ENCODE results near the gene TOP2B.

The TOP2B gene

DNA sequence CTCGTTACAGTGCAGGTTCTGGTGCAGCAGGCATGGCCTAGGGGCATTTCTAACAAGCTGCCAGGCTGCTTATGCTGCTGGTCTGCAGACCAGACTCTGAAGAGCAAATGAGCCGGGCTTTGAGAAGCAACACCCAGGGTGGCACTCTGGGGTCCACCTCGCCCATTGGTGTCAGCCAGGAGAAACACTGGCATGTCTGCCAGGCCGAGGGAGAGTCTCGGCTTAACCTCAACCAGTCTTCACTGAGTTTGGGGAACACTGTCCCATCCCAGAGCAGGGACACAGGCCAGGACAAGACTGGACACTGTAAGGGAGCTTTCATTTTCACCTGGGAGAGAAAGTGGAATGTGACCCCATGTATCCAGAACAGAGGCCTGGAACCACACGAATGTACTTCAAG is 93.4 kb downstream of the TOP2B start:
- peaks cover 10% of the 10 kb centered on the region for H3K27me3 Mint-ChIP-seq
- H3K27ac Mint-ChIP-seq (ENCODE audit: low read depth): no peak overlapping the region
- ATAC-seq (replicated peaks; ENCODE audit: extremely low read depth, poor library complexity, severe bottlenecking): no peak
- no peaks in the 10 kb centered on the region for H3K4me1 Mint-ChIP-seq
- H3K36me3 Mint-ChIP-seq (ENCODE audit: insufficient read depth): no peaks in the 10 kb centered on the region
- H3K4me3 Mint-ChIP-seq: no peak overlapping the region
- no peaks in the 10 kb centered on the region for H3K9me3 Mint-ChIP-seq
- DNase-seq (ENCODE audit: low spot score in 2 of 2): no peak

DNA sequence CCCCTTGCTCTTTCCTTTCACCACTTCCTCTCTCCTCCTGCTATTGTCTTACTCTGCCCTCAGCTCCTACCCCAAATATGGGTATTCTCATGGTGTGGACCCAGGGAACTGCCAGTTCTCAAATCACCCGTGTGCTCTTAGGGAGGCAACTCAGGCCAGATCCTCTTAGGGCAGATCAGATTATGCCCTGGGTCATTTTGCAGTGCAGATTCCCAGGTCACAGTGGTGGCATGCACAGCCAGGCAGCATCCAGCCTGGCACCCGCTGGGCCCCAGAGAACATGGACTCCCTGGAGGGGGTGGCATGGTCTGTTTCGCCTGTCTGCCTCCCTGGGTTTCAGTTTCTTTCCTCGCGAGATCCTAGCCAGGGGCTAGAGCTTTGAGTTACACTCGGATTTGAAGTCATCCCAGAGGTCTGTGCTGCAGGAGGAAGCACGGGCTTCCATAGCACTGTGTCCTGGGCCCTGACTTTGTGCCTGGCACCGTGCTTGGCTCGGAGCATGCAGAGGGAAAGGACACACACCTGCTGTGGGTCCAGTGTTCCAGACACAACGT is 96.1 kb downstream of the TOP2B start:
- H3K36me3 Mint-ChIP-seq (ENCODE audit: insufficient read depth): peaks cover 2% of the 10 kb centered on the region
- H3K9me3 Mint-ChIP-seq: no peaks in the 10 kb centered on the region
- H3K4me1 Mint-ChIP-seq: no peaks in the 10 kb centered on the region
- peaks cover 26% of the 10 kb centered on the region for H3K27me3 Mint-ChIP-seq
- no peak overlapping the region for H3K4me3 Mint-ChIP-seq
- DNase-seq (ENCODE audit: low spot score in 2 of 2) (no peak), ATAC-seq (replicated peaks; ENCODE audit: extremely low read depth, poor library complexity, severe bottlenecking) (no peak)
- H3K27ac Mint-ChIP-seq (ENCODE audit: low read depth): no peak overlapping the region

DNA sequence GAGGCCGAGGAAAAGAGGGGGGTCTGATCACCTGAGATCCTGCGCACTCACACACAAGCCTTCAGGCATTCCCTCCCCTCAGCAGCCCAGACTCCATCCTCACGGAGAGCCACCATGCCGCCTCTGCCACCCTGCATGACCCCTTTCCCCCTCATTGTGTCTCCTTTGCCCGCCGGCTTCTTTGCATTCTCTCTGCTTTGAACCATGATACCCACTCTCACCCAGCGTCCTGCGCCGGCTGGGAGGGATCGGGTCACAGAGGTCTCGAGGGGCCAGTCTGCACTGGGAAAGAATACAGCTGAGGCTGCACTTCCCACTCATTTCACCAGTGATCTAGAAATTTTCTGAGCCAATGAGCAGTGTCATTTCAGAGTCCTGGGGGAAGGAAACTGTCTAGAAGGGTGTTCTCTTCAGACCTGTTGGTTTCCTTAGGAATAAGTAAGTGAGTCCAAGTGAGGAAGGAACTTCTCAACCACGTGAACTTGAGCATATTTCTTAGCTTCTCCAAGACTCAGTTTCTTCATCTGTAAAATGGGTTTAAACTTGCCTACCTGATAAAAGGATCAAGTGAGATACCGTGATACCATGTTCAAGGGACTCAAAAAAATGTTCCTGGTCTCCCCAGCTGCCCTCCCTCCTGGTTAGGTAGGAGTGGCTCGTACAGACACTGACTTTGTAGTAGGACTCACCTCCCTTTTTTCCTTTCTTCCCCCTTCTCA is 96.7 kb downstream of the TOP2B start:
- Mint-ChIP-seq H3K27me3 (peaks cover 20% of the 10 kb centered on the region), H3K4me1 (no peaks in the 10 kb centered on the region), H3K4me3 (no peak overlapping the region), H3K36me3 (ENCODE audit: insufficient read depth) (peaks cover 2% of the 10 kb centered on the region), H3K27ac (ENCODE audit: low read depth) (no peak overlapping the region), H3K9me3 (no peaks in the 10 kb centered on the region)
- ATAC-seq (replicated peaks; ENCODE audit: extremely low read depth, poor library complexity, severe bottlenecking): no peak
- no peak for DNase-seq (ENCODE audit: low spot score in 2 of 2)

DNA sequence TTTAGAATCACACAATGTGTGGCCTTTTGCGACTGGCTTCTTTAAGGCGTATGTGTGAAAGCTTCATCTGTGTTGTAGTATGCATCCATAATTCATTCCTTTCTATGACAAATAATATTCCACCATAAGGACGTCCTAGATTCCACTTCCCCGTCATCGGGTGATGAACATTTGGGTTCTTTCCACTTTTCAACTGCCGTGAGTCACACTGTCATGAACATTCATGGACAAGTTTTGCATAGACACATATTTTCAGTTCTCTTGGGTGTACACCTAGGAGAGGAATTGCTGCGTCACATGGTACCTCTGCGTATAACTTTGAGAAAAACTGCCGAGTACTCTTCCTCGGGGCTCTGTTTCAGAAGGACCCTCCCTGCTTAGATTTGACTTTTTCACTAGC is 97.3 kb downstream of the TOP2B start:
- Mint-ChIP-seq H3K4me1 (no peaks in the 10 kb centered on the region), H3K9me3 (no peaks in the 10 kb centered on the region), H3K27me3 (peaks cover 16% of the 10 kb centered on the region), H3K36me3 (ENCODE audit: insufficient read depth) (peaks cover 2% of the 10 kb centered on the region), H3K4me3 (no peak overlapping the region), H3K27ac (ENCODE audit: low read depth) (no peak overlapping the region)
- ATAC-seq (replicated peaks; ENCODE audit: extremely low read depth, poor library complexity, severe bottlenecking) (no peak), DNase-seq (ENCODE audit: low spot score in 2 of 2) (no peak)

DNA sequence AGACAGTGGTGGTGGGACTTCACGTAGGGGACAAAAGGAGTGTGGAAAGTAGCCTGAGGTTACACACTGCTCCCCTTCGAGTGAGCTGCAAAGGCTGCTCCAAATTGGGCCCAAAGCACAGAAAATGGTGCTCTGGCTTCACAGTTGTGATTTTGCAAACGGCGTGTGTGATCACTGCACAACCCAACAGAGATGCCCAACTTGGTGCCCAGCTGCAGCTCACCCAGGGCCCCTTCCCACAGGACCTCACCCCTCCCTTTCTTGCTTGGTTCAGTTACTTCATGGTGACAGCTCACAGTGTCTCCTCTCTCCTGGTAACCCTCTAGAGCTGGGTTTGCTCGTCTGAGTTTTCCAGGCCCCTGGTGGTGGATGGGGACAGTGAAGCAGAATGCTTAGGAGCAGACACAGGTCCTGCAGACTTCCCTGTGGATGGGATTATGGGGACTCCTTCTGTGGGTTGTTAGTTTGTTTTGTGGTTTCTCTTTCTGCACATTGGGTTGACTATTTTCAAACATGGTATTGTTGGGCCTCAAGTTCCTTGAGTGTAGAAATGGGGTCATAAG is 98.3 kb downstream of the TOP2B start:
- DNase-seq (ENCODE audit: low spot score in 2 of 2): no peak
- Mint-ChIP-seq H3K27me3 (peaks cover 16% of the 10 kb centered on the region), H3K27ac (ENCODE audit: low read depth) (no peak overlapping the region), H3K4me1 (no peaks in the 10 kb centered on the region), H3K4me3 (no peak overlapping the region), H3K36me3 (ENCODE audit: insufficient read depth) (peaks cover 2% of the 10 kb centered on the region), H3K9me3 (no peaks in the 10 kb centered on the region)
- no peak for ATAC-seq (replicated peaks; ENCODE audit: extremely low read depth, poor library complexity, severe bottlenecking)

DNA sequence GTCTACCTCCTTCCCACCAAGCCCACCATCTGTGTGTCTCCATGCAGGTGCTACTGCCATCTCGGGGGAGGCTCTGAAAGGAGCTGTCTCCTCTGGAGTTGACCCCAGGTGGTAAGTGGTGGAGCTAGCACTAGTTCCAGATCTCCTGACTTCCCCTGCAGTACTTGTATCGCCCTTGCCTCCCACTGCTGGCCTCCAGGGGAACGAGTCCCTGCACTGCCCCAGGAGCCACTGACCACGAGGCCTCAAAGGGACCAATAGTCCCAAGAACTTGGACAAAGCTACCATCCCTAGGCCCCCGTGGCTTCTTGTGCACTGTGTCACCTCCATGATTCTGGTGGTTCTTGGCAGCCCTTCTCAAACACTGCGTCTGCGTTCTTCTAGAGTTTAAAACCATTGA is 98.9 kb downstream of the TOP2B start:
- H3K36me3 Mint-ChIP-seq (ENCODE audit: insufficient read depth): peaks cover 2% of the 10 kb centered on the region
- no peak overlapping the region for H3K4me3 Mint-ChIP-seq
- ATAC-seq (replicated peaks; ENCODE audit: extremely low read depth, poor library complexity, severe bottlenecking) (no peak), DNase-seq (ENCODE audit: low spot score in 2 of 2) (no peak)
- no peaks in the 10 kb centered on the region for H3K4me1 Mint-ChIP-seq
- peaks cover 16% of the 10 kb centered on the region for H3K27me3 Mint-ChIP-seq
- H3K27ac Mint-ChIP-seq (ENCODE audit: low read depth): no peak overlapping the region
- no peaks in the 10 kb centered on the region for H3K9me3 Mint-ChIP-seq

DNA sequence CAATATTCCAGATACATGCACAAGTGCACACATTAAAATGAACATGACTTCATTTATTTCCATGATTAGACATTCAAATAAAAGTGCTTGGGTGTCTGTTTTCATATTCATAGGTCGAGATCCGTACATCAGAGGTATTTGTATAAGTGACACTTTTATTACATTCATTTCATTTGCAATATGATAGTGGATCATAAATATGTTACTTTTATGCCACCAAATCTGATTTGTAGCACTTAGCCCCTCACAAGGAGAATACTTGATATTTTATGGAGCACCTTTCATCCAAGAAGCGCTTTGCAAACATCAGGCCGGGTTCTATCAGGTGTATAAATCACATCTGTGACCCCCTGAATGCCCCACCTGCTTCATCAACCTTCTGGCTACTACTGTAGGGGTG is 100.6 kb downstream of the TOP2B start:
- no peak for ATAC-seq (replicated peaks; ENCODE audit: extremely low read depth, poor library complexity, severe bottlenecking)
- no peaks in the 10 kb centered on the region for H3K9me3 Mint-ChIP-seq

DNA sequence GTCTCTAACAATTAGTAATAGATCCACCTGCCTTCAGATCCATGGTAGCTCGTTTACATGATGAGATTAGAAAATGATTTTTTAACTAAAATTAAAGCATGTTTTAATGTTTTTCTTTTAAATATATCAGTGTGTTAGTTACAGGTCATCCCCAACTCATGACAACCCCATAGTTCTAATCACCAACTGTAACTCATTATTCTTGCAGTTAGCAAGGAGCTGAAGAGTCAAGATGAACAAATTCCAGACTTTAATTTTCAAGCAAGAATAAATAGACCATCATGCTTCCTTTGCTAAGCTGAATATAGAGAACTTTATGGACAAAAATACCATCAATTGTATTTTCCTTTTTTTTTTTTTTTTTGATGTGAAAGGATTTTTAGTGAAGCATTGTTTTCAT is 101.1 kb downstream of the TOP2B start:
- Mint-ChIP-seq H3K9me3 (no peaks in the 10 kb centered on the region), H3K36me3 (ENCODE audit: insufficient read depth) (peaks cover 2% of the 10 kb centered on the region), H3K4me1 (no peaks in the 10 kb centered on the region), H3K27me3 (peaks cover 16% of the 10 kb centered on the region), H3K4me3 (no peak overlapping the region), H3K27ac (ENCODE audit: low read depth) (no peak overlapping the region)
- ATAC-seq (replicated peaks; ENCODE audit: extremely low read depth, poor library complexity, severe bottlenecking) (no peak), DNase-seq (ENCODE audit: low spot score in 2 of 2) (no peak)

More for the DNA sequence above, 100.6 kb downstream of the TOP2B start:
- peaks cover 16% of the 10 kb centered on the region for H3K27me3 Mint-ChIP-seq
- H3K4me1 Mint-ChIP-seq: no peaks in the 10 kb centered on the region
- DNase-seq (ENCODE audit: low spot score in 2 of 2): no peak
- no peak overlapping the region for H3K4me3 Mint-ChIP-seq
- H3K27ac Mint-ChIP-seq (ENCODE audit: low read depth): no peak overlapping the region
- H3K36me3 Mint-ChIP-seq (ENCODE audit: insufficient read depth): peaks cover 2% of the 10 kb centered on the region

DNA sequence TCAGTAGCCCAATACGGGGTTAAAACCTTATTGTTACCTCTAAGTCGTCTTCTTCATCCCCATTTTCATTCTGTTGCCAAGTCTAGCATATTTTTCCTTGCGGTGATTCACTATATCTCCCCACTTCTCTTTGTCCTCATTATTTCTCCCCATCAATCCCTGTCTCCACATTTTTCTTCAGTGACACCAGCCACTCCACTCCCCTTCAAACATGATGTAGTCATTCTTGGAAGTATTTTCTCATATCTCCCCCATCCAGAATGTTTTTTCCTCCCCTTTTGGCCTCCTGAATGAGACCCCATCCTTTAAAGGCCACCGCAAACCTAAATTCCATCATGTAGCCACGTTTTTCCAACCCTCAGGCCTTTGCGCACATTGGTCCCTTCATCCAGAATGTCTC is 105.9 kb downstream of the TOP2B start:
- H3K4me1 Mint-ChIP-seq: no peaks in the 10 kb centered on the region
- ATAC-seq (replicated peaks; ENCODE audit: extremely low read depth, poor library complexity, severe bottlenecking) (no peak), DNase-seq (ENCODE audit: low spot score in 2 of 2) (no peak)
- H3K27me3 Mint-ChIP-seq: peaks cover 6% of the 10 kb centered on the region
- no peaks in the 10 kb centered on the region for H3K9me3 Mint-ChIP-seq
- H3K36me3 Mint-ChIP-seq (ENCODE audit: insufficient read depth): no peaks in the 10 kb centered on the region
- H3K4me3 Mint-ChIP-seq: no peak overlapping the region
- H3K27ac Mint-ChIP-seq (ENCODE audit: low read depth): no peak overlapping the region

DNA sequence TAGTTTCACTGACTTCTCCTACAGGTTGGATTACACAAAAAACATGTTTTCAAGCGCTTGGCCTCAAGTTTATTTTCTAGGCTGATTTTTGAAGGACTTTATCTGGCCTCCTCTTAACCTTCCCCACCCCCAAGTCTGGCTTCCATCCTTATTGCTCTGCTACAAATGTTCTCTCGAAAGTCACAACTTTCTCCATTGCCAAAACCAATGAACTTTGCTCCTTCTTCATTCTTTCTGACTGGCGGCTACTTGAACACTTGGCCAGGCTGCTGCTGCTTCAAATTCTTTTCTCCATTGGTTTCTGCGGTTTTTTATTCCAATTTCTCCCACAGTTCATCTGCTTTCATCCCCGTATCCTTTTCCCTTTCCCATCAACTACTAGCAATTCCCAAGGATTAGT is 106.6 kb downstream of the TOP2B start:
- Mint-ChIP-seq H3K27ac (ENCODE audit: low read depth) (no peak overlapping the region), H3K27me3 (peaks cover 6% of the 10 kb centered on the region), H3K4me3 (no peak overlapping the region), H3K9me3 (no peaks in the 10 kb centered on the region), H3K36me3 (ENCODE audit: insufficient read depth) (no peaks in the 10 kb centered on the region), H3K4me1 (no peaks in the 10 kb centered on the region)
- DNase-seq (ENCODE audit: low spot score in 2 of 2) (no peak), ATAC-seq (replicated peaks; ENCODE audit: extremely low read depth, poor library complexity, severe bottlenecking) (no peak)

DNA sequence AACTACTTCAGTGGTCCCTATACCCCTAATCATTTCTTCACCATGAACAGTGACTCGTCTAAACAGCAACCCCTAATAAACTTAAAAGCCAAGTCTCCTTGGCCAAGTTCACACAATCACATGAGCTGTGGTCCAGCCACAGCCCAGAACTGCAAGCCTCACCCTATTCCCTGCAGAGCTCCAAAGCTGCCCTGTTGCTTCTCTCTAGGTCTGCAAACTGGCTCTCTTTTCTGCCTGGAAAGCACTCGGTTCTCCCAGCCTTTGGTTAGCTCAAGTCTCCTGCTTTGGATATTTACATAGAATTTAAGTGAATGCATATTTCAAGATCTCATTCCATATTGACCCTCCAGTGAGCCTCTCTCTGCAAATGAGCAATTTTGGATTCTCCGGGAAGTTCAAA is 107.0 kb downstream of the TOP2B start:
- no peak for DNase-seq (ENCODE audit: low spot score in 2 of 2)
- Mint-ChIP-seq H3K36me3 (ENCODE audit: insufficient read depth) (no peaks in the 10 kb centered on the region), H3K4me3 (no peak overlapping the region), H3K27ac (ENCODE audit: low read depth) (no peak overlapping the region), H3K9me3 (no peaks in the 10 kb centered on the region), H3K4me1 (no peaks in the 10 kb centered on the region), H3K27me3 (peaks cover 6% of the 10 kb centered on the region)
- no peak for ATAC-seq (replicated peaks; ENCODE audit: extremely low read depth, poor library complexity, severe bottlenecking)

DNA sequence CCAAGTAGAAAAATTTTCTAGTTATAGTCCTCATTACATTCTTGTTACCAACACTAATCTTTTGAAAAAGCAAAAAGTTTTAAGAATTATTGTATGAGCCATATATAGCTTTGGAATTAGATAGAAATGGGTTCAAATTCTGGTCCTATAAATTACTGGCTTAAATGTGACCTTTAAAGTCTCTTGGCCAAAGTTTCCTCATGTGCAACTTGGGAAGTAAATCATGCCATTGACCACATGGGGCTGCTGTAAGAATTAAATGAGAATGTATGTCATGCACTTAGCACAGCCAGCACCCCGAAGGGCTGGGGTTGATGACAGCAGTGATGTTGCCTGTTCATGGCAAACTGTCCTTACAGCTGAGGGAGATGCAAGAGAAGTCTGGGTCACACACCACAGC is 108.3 kb downstream of the TOP2B start:
- ATAC-seq (replicated peaks; ENCODE audit: extremely low read depth, poor library complexity, severe bottlenecking): no peak
- no peaks in the 10 kb centered on the region for H3K36me3 Mint-ChIP-seq (ENCODE audit: insufficient read depth)
- H3K27ac Mint-ChIP-seq (ENCODE audit: low read depth): no peak overlapping the region

DNA sequence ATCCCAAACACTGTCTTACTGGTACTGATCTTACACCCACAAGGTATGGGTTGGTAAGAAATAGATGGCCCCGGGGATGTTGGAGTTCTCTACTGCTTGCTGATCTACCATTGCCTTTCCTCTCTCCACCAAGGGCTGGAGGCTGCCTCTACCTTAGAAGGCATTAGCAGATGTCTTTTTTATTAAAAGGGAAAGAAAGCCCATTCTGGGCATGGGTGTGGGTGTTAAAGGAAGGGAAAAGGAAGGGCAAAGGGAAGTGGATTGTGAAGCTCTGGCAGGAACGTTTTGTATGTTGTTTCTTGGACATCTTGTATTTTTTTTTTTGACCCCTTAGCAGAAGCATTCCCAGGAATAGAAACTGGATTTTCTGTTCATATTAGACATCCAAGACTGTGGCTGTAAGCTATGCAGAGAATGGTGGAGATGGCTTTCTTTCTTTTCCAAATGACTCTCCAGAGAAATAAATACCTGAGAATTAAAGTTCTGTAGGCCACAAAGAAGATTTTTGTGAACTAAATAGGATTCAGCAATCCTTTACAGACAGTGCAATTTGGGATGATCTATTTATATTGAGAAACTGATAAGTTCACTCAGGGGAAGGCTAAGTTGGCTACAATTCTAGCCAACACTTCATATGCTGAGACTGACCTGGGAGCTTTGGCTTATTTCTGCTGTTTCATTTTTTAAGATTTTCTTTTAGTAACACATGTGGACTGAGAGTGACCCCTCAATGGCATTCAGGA is 108.8 kb downstream of the TOP2B start:
- Mint-ChIP-seq H3K36me3 (ENCODE audit: insufficient read depth) (no peaks in the 10 kb centered on the region), H3K4me3 (no peak overlapping the region), H3K27ac (ENCODE audit: low read depth) (no peak overlapping the region), H3K4me1 (no peaks in the 10 kb centered on the region), H3K9me3 (no peaks in the 10 kb centered on the region), H3K27me3 (peaks cover 15% of the 10 kb centered on the region)
- no peak for ATAC-seq (replicated peaks; ENCODE audit: extremely low read depth, poor library complexity, severe bottlenecking)
- no peak for DNase-seq (ENCODE audit: low spot score in 2 of 2)

More for the DNA sequence above, 108.3 kb downstream of the TOP2B start:
- no peak for DNase-seq (ENCODE audit: low spot score in 2 of 2)
- Mint-ChIP-seq H3K27me3 (peaks cover 9% of the 10 kb centered on the region), H3K9me3 (no peaks in the 10 kb centered on the region), H3K4me1 (no peaks in the 10 kb centered on the region), H3K4me3 (no peak overlapping the region)

All from central memory CD8-positive, alpha-beta T cell (primary cell).